Middle frontal gyrus (tissue), 1 donor: Measurements from ENCODE around the gene ANO9.

Experiments used
- DNase-seq: peaks from one replicate; pipeline ENCODE4 v3.0.0-alpha.2; 2015; ENCODE audit warnings: low spot score; ENCODE audit errors: extremely low spot score

ANO9 gene

GRCh38 chr11:385594-386351 is 56.0 kb downstream of the ANO9 start:
- DNase-seq, result no peak

GRCh38 chr11:384511-384910 is 57.3 kb downstream of the ANO9 start:
- DNase-seq, result no peak

GRCh38 chr11:383431-383830 is 58.4 kb downstream of the ANO9 start:
- DNase-seq, result no peak

GRCh38 chr11:382081-382629 is 59.7 kb downstream of the ANO9 start:
- no peak for DNase-seq

GRCh38 chr11:381501-382072 is 60.2 kb downstream of the ANO9 start:
- DNase-seq, result no peak

GRCh38 chr11:380996-381395 is 60.8 kb downstream of the ANO9 start:
- no peak for DNase-seq

- no peak for DNase-seq
Observed at GRCh38 chr11:380491-380890, 61.3 kb downstream of the ANO9 start.

- no peak for DNase-seq
Observed at GRCh38 chr11:380095-380480, 61.7 kb downstream of the ANO9 start.

GRCh38 chr11:379205-380094 is 62.4 kb downstream of the ANO9 start:
- DNase-seq, result no peak

GRCh38 chr11:377883-378500 is 63.8 kb downstream of the ANO9 start:
- no peak for DNase-seq

GRCh38 chr11:377174-377865 is 64.5 kb downstream of the ANO9 start:
- no peak for DNase-seq

- no peak for DNase-seq
Observed at GRCh38 chr11:376531-377173, 65.2 kb downstream of the ANO9 start.

- DNase-seq, result no peak
Observed at GRCh38 chr11:375065-376025, 66.5 kb downstream of the ANO9 start.

- peak; percentile 37 for DNase-seq
Observed at GRCh38 chr11:373716-374551, 67.9 kb downstream of the ANO9 start.

GRCh38 chr11:372809-373715 is 68.7 kb downstream of the ANO9 start:
- no peak for DNase-seq

GRCh38 chr11:371716-372590 is 69.9 kb downstream of the ANO9 start:
- DNase-seq, result no peak
